Motor neuron (in vitro differentiated cells): ENCODE results near the gene ADCK1. TPM values are rescaled to one million over a fixed set of nuclear protein-coding genes. Genes with fewer than 3 reads are reported as not detected.
"Not testable (repeated sequence)": the region's sequence is repeated elsewhere in the genome, so short reads cannot be mapped to it uniquely, and the experiment has no call there.

ENCODE experiments used
- ATAC-seq, 8 experiments: fragments of 200-7000 bp; cut with Tn5 transposase; replicated peaks in 6 of 8; 2 replicates each; pipeline ENCODE4 v1.8.0; 2021; ENCODE audit warnings: mild to moderate bottlenecking in 8 of 8, moderate library complexity in 8 of 8
- H3K27ac ChIP-seq, 2 donors: fragments of 250-450 bp; sonication (Bioruptor Pico); 2 replicates each; pipeline ENCODE4 v1.9.0; 2021; ENCODE audit warnings: antibody characterized with exemption in 2 of 2, mild to moderate bottlenecking in 2 of 2, moderate library complexity in 1 of 2
- H3K4me1 ChIP-seq, 2 donors: fragments of 250-450 bp; sonication (Bioruptor Pico); replicated peaks in 1 of 2; 2 replicates each; pipeline ENCODE4 v1.6.1; 2021; ENCODE audit warnings: antibody characterized with exemption in 2 of 2, mild to moderate bottlenecking in 2 of 2, moderate library complexity in 1 of 2
- H3K4me3 ChIP-seq, 5 donors: fragments of 250-450 bp; sonication (Bioruptor Pico); 2 replicates each; pipeline ENCODE4 v1.9.0; 2021; ENCODE audit warnings: antibody characterized with exemption in 5 of 5, mild to moderate bottlenecking in 5 of 5, moderate library complexity in 4 of 5
- whole genome bisulfite sequencing, 10 experiments: fragments of 450-650 bp; shearing (Covaris generic); methylation state at CpG; one replicate each; pipeline ENCODE4 v1.0.0; 2022; 5-methylcytosine and 5-hydroxymethylcytosine counted together
- in situ Hi-C, 9 experiments: fragments of 400-800 bp; cut with MboI; loops; one replicate each; pipeline ENCODE4 v1.15.0; 2021; ENCODE audit warnings: low sequenced_read_pairs in 9 of 9, low pct_unique_long_range_greater_than_20kb in 2 of 9; ENCODE audit not compliant: unreplicated experiment in 9 of 9
- total RNA-seq, 8 experiments: library from RNA; unstranded; fragments of 300-600 nt; gene quantifications; 2 replicates each; pipeline versions ENCODE4 v1.2.3 to v1.2.4, GENCODE V29; 2022

ADCK1 gene
- total RNA-seq, 8 experiments from 2014 or later, result 4.1 to 13.1 (median 5.3) TPM

- Histone ChIP-seq H3K27ac (no peak overlapping the region), H3K4me1 (peaks cover 7% of the 10 kb centered on the region in 2 donors), H3K4me3 (no peak overlapping the region)
- ATAC-seq, result peak in 1 of 8 experiments; percentile 18
- in situ Hi-C loops, result no loop called here
- WGBS, 10 experiments, result 48 to 100% (median 71%) methylated on average over 1 to 5 of the region's 6 CpGs; no CpG with 5 or more reads in 1 of the 10 experiments
Measured at GRCh38 chr14:77790566-77791224, 9.2 kb upstream of the ADCK1 start.

GRCh38 chr14:77791225-77791600, 8.7 kb upstream of the ADCK1 start:
- WGBS, 10 experiments, result 33 to 80% (median 57%) methylated on average over 1 of the region's 1 CpG; no CpG with 5 or more reads in 7 of the 10 experiments
- ATAC-seq, result no peak
- Histone ChIP-seq H3K4me1 (peaks cover 2 to 3% of the 10 kb centered on the region in 2 donors), H3K4me3 (no peak overlapping the region), H3K27ac (no peak overlapping the region)
- in situ Hi-C loops, result no loop called here

- not testable (repeated sequence) for ATAC-seq
Measured at GRCh38 chr14:77793255-77793654, 6.7 kb upstream of the ADCK1 start.

GRCh38 chr14:77794357-77794756, 5.6 kb upstream of the ADCK1 start:
- Histone ChIP-seq H3K27ac (no peak overlapping the region), H3K4me1 (no peaks in the 10 kb centered on the region), H3K4me3 (no peak overlapping the region)
- ATAC-seq, result no peak
- WGBS, 10 experiments, result 20 to 91% (median 83%) methylated on average over 1 to 4 of the region's 4 CpGs; no CpG with 5 or more reads in 5 of the 10 experiments
- in situ Hi-C loops, result no loop called here

More at GRCh38 chr14:77793255-77793654, 6.7 kb upstream of the ADCK1 start:
- H3K27ac ChIP-seq, H3K4me3 ChIP-seq, in situ Hi-C loops, H3K4me1 ChIP-seq: not testable (repeated sequence)
- 0 to 100% (median 67%) methylated on average over 1 to 3 of the region's 3 CpGs; no CpG with 5 or more reads in 5 of the 10 experiments for WGBS, 10 experiments

GRCh38 chr14:77799456-77799855, 453 bp upstream of the ADCK1 start:
- WGBS, 10 experiments, result 40 to 86% (median 81%) methylated on average over 1 to 11 of the region's 13 CpGs; no CpG with 5 or more reads in 1 of the 10 experiments
- ATAC-seq, in situ Hi-C loops, H3K4me1 ChIP-seq: not testable (repeated sequence)
- Histone ChIP-seq H3K27ac (peak overlapping the region in 1 of 2 donors; percentile 91), H3K4me3 (peak overlapping the region; percentile 70 to 99 (median 96))

- in situ Hi-C loops, result no loop called here
- peak overlapping the region in 1 of 2 donors; percentile 91 for H3K27ac ChIP-seq
- ATAC-seq, result no peak
- peak overlapping the region; percentile 70 to 99 (median 96) for H3K4me3 ChIP-seq
- H3K4me1 ChIP-seq, result no peaks in the 10 kb centered on the region
- 80 to 100% (median 100%) methylated on average over 1 of the region's 1 CpG; no CpG with 5 or more reads in 4 of the 10 experiments for WGBS, 10 experiments
Measured at GRCh38 chr14:77800814-77801213, 905 bp downstream of the ADCK1 start.

- 32 to 62% (median 62%) methylated on average over 2 to 5 of the region's 6 CpGs; no CpG with 5 or more reads in 7 of the 10 experiments for WGBS, 10 experiments
- Histone ChIP-seq H3K4me1 (no peaks in the 10 kb centered on the region), H3K4me3 (no peak overlapping the region), H3K27ac (no peak overlapping the region)
- in situ Hi-C loops, result no loop called here
- ATAC-seq, result no peak
Measured at GRCh38 chr14:77804592-77804991, 4.7 kb downstream of the ADCK1 start.

GRCh38 chr14:77805706-77806105, 5.8 kb downstream of the ADCK1 start:
- 31 to 100% (median 72%) methylated on average over 1 to 6 of the region's 6 CpGs; no CpG with 5 or more reads in 2 of the 10 experiments for WGBS, 10 experiments
- no peaks in the 10 kb centered on the region for H3K4me1 ChIP-seq
- no peak overlapping the region for H3K27ac ChIP-seq
- no peak overlapping the region for H3K4me3 ChIP-seq
- ATAC-seq, result no peak
- in situ Hi-C loops, result no loop called here

- WGBS, 10 experiments, result 88 to 100% (median 93%) methylated on average over 1 to 3 of the region's 3 CpGs; no CpG with 5 or more reads in 5 of the 10 experiments
- ATAC-seq, result no peak
- in situ Hi-C loops, result no loop called here
Measured at GRCh38 chr14:77808250-77808649, 8.3 kb downstream of the ADCK1 start.

GRCh38 chr14:77809011-77809410, 9.1 kb downstream of the ADCK1 start:
- 100% methylated on average over 1 of the region's 1 CpG; no CpG with 5 or more reads in 7 of the 10 experiments for WGBS, 10 experiments
- no peak overlapping the region for H3K4me3 ChIP-seq
- ATAC-seq, result no peak
- no peak overlapping the region for H3K27ac ChIP-seq
- in situ Hi-C loops, result no loop called here
- H3K4me1 ChIP-seq, result no peaks in the 10 kb centered on the region

More at GRCh38 chr14:77808250-77808649, 8.3 kb downstream of the ADCK1 start:
- Histone ChIP-seq H3K4me1 (no peaks in the 10 kb centered on the region), H3K4me3 (no peak overlapping the region), H3K27ac (no peak overlapping the region)

GRCh38 chr14:77812028-77812427, 12.1 kb downstream of the ADCK1 start:
- ATAC-seq, result no peak
- in situ Hi-C loops, result no loop called here
- Histone ChIP-seq H3K4me3 (no peak overlapping the region), H3K4me1 (no peaks in the 10 kb centered on the region), H3K27ac (no peak overlapping the region)
- 60 to 100% (median 86%) methylated on average over 1 to 2 of the region's 2 CpGs; no CpG with 5 or more reads in 2 of the 10 experiments for WGBS, 10 experiments

GRCh38 chr14:77812682-77813081, 12.8 kb downstream of the ADCK1 start:
- H3K27ac ChIP-seq, in situ Hi-C loops, H3K4me1 ChIP-seq, H3K4me3 ChIP-seq, ATAC-seq: not testable (repeated sequence)
- 81 to 100% (median 92%) methylated on average over 1 to 6 of the region's 6 CpGs; no CpG with 5 or more reads in 3 of the 10 experiments for WGBS, 10 experiments

GRCh38 chr14:77822307-77822706, 22.4 kb downstream of the ADCK1 start:
- no peak for ATAC-seq
- in situ Hi-C loops, result no loop called here
- no peak overlapping the region for H3K27ac ChIP-seq
- H3K4me3 ChIP-seq, result no peak overlapping the region
- WGBS, 10 experiments, result 79 to 100% (median 88%) methylated on average over 1 to 4 of the region's 5 CpGs; no CpG with 5 or more reads in 2 of the 10 experiments
- no peaks in the 10 kb centered on the region for H3K4me1 ChIP-seq
